Esophagus muscularis mucosa (tissue), 4 donors: ENCODE results near the gene FBXO48. TPM values are rescaled to one million over a fixed set of nuclear protein-coding genes. Genes with fewer than 3 reads are reported as not detected.

Source experiments
- DNase-seq: peaks from one replicate; pipeline ENCODE4 v3.0.0-alpha.2; 2017; ENCODE audit errors: extremely low spot score
- H3K27ac ChIP-seq, 4 donors: fragments of 200-600 bp; sonication (generic); replicated peaks in 1 of 4; 1 replicate in 3 of 4; 2 replicates in 1 of 4; pipeline ENCODE4 v1.5.1; 2016 to 2019; ENCODE audit warnings: mild to moderate bottlenecking in 1 of 4
- H3K27me3 ChIP-seq, 4 donors: fragments of 200-600 bp; sonication (generic); one replicate each; pipeline versions ENCODE4 v1.5.1 to v1.6.0; 2016 to 2019
- H3K36me3 ChIP-seq, 4 donors: fragments of 200-600 bp; sonication (generic); one replicate each; pipeline ENCODE4 v1.5.1; 2016 to 2019
- H3K4me1 ChIP-seq, 4 donors: fragments of 200-600 bp; sonication (generic); one replicate each; pipeline ENCODE4 v1.5.1; 2016 to 2019
- H3K4me3 ChIP-seq, 4 donors: fragments of 200-600 bp; sonication (generic); 1 replicate in 2 of 4; 2 replicates in 2 of 4; pipeline ENCODE4 v1.5.1; 2016 to 2019; ENCODE audit warnings: mild to moderate bottlenecking in 4 of 4, moderate library complexity in 1 of 4
- H3K9me3 ChIP-seq, 4 donors: fragments of 200-600 bp; sonication (generic); 1 replicate in 3 of 4; 2 replicates in 1 of 4; pipeline ENCODE4 v1.5.1; 2016 to 2019
- EP300 ChIP-seq: sonication (generic); formaldehyde crosslinking; IDR thresholded peaks from one replicate; pipeline ENCODE4 v1.6.1; 2017; ENCODE audit warnings: antibody characterized with exemption
- POLR2A ChIP-seq: fragments of 450-650 bp; IDR thresholded peaks from one replicate; pipeline ENCODE4 v1.6.1; 2017; ENCODE audit warnings: antibody characterized with exemption, moderate library complexity, mild to moderate bottlenecking, low read depth
- POLR2AphosphoS5 ChIP-seq, 2 donors: sonication (generic); formaldehyde crosslinking; IDR thresholded peaks; one replicate each; pipeline ENCODE4 v1.6.1; 2017; ENCODE audit warnings: antibody characterized with exemption in 2 of 2
- WGBS: methylation state at CpG from one replicate; pipeline ENCODE4 v1.1.5; 2018; 5-methylcytosine and 5-hydroxymethylcytosine counted together
- intact Hi-C: fragments of 100-400 bp; cut with DNase I; formaldehyde crosslinking; loops from one replicate; pipeline ENCODE4 v1.15.1; 2023
- total RNA-seq, 4 donors: library from RNA; depleted of rRNA; stranded (reverse); fragments of >200 nt; gene quantifications; one replicate each; pipeline versions ENCODE4 v1.1.0 to v1.2.1, GENCODE V29; 2016
- TF ChIP-seq, protein P1 (sequence below), 3 experiments: fragments of 200-600 bp in 2 of 3; fragments of 450-650 bp in 1 of 3; sonication (generic) in 2 of 3; IDR thresholded peaks; one replicate each; pipeline ENCODE4 v1.5.1; 2017 to 2019; ENCODE audit warnings: antibody characterized with exemption in 3 of 3, mild to moderate bottlenecking in 2 of 3, moderate library complexity in 1 of 3

The FBXO48 gene
- total RNA-seq, 4 donors from 2014 or later: 0.33 to 0.83 (median 0.59) TPM

DNA sequence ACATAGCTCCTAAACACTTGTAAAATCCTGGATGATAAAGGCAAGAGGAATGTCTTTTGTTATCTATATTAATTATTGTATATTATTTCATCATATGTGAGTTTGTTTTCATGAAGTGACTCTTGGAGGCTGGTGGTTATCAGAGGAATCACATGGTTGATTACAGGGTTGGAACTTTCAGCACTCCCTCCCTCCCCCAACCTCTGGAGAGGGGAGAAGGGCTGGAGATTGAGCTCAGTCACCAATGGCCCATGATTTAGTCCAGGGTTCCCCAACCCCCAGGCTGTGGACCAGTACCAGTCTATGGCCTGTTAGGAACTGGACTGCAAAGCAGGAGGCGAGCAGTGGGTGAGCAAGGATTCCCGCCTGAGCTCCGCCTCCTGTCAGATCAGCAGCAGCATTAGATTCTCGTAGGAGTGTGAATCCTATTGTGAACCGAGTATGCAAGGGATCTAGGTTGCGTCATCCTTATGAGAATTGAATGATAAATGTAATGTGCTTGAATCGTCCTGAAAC lies 37.7 kb downstream of the FBXO48 start:
- no peaks in the 10 kb centered on the region for H3K27me3 ChIP-seq
- peak; percentile 37 for DNase-seq
- TF ChIP-seq EP300: no peak
- intact Hi-C loops: no loop called here
- WGBS: 85% methylated on average over 7 of the region's 7 CpGs
- H3K27ac ChIP-seq: no peak overlapping the region
- no peak overlapping the region for H3K4me3 ChIP-seq
- peaks cover 0 to 20% (median 16%) of the 10 kb centered on the region in 4 donors for H3K4me1 ChIP-seq
- no peaks in the 10 kb centered on the region for H3K36me3 ChIP-seq
- H3K9me3 ChIP-seq: no peaks in the 10 kb centered on the region

DNA sequence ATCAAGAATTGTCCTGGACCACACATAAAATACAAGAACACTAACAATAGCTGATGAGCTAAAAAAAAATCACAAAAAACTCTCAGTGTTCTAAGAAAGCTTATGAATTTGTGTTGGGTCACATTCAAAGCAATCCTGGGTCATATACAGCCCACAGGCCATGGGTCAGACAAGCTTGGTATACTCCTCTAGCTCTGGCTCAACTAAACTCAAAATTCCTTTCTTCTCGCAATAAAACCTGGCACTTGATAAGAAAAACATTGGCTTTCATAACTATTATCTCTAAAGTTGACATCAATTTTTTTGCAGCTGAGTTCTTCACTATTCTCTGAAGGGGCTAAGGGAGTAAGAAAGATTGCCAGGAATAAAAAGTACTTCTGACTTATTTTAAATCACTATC lies 38.3 kb downstream of the FBXO48 start:
- Histone ChIP-seq H3K4me1 (peaks cover 0 to 20% (median 16%) of the 10 kb centered on the region in 4 donors), H3K27me3 (no peaks in the 10 kb centered on the region), H3K9me3 (no peaks in the 10 kb centered on the region), H3K27ac (no peak overlapping the region), H3K4me3 (no peak overlapping the region), H3K36me3 (no peaks in the 10 kb centered on the region)
- intact Hi-C loops: no loop called here
- TF ChIP-seq, protein P1, sequence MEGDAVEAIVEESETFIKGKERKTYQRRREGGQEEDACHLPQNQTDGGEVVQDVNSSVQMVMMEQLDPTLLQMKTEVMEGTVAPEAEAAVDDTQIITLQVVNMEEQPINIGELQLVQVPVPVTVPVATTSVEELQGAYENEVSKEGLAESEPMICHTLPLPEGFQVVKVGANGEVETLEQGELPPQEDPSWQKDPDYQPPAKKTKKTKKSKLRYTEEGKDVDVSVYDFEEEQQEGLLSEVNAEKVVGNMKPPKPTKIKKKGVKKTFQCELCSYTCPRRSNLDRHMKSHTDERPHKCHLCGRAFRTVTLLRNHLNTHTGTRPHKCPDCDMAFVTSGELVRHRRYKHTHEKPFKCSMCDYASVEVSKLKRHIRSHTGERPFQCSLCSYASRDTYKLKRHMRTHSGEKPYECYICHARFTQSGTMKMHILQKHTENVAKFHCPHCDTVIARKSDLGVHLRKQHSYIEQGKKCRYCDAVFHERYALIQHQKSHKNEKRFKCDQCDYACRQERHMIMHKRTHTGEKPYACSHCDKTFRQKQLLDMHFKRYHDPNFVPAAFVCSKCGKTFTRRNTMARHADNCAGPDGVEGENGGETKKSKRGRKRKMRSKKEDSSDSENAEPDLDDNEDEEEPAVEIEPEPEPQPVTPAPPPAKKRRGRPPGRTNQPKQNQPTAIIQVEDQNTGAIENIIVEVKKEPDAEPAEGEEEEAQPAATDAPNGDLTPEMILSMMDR (IDR thresholded peaks at IDR 0.05): no peak
- TF ChIP-seq EP300: no peak
- no peak for TF ChIP-seq POLR2A
- TF ChIP-seq POLR2AphosphoS5 (IDR thresholded peaks at IDR 0.05): no peak
- WGBS: 76% methylated on average over 1 of the region's 1 CpG
- no peak for DNase-seq

DNA sequence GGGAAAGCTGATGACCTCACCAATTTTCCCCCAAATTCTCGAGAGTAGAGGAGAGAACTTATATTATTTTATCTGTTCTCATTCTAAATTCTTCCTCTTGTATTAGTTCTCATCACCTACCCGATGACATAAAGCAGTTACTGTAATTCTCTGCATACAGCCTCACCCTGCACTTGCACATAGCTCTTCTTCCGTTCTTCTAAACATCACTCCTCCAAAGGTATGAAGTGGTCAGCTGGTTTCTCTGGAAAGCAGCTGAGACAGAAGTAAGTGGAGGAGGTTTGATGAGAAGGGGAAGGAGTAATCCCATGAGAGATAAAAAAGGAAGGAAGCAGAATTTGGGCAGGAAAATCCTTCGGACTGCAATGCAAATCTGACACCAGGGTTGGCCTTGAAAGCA lies 39.0 kb downstream of the FBXO48 start:
- DNase-seq: peak; percentile 37
- Histone ChIP-seq H3K4me3 (no peak overlapping the region), H3K36me3 (no peaks in the 10 kb centered on the region), H3K4me1 (peaks cover 0 to 20% (median 16%) of the 10 kb centered on the region in 4 donors), H3K27me3 (no peaks in the 10 kb centered on the region), H3K9me3 (no peaks in the 10 kb centered on the region), H3K27ac (no peak overlapping the region)
- intact Hi-C loops: no loop called here
- no peak for TF ChIP-seq POLR2A
- no peak for TF ChIP-seq EP300
- TF ChIP-seq, protein P1 (IDR thresholded peaks at IDR 0.05): no peak
- TF ChIP-seq POLR2AphosphoS5 (IDR thresholded peaks at IDR 0.05): no peak
- WGBS: 49% methylated on average over 4 of the region's 4 CpGs

DNA sequence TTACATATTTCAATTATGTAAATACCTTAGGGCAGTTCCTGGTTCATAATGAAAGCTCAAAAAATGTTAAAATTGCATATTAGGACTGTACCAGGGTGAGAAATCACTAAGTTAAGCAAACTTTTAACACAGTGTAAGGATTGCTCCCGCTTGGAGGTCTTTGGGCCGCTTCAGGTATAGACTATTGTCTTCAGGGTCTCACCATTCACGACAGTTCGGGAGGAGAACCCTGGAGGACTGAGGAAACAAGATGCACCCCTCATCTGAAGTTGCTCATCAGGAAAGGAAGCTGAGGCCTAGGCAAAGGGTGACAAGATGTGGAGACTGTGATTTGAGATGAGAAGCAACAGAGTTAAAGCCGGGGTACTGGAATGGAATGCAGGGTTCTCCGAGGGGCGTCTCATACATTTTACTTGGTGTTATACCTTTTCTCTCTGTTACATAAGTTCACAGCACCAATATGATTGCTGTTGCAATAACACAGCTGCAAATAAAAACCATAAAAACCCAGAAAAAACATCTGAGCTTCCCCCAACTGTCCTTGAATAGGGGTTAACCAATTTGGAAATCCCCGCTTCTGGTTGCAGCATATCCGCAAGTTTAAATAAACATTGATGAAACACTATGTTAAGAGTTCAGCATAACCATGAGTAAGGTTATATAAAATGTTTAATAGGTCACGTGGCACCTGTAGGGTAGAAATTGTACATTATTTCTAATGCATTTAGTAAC lies 40.1 kb downstream of the FBXO48 start:
- 68% methylated on average over 10 of the region's 10 CpGs for WGBS
- no peak overlapping the region for H3K4me3 ChIP-seq
- H3K27me3 ChIP-seq: no peaks in the 10 kb centered on the region
- peak; percentile 29 for DNase-seq
- H3K9me3 ChIP-seq: no peaks in the 10 kb centered on the region
- TF ChIP-seq, protein P1 (IDR thresholded peaks at IDR 0.05): no peak
- TF ChIP-seq POLR2AphosphoS5 (IDR thresholded peaks at IDR 0.05) (no peak), EP300 (no peak), POLR2A (no peak)
- intact Hi-C loops: no loop called here
- H3K27ac ChIP-seq: no peak overlapping the region
- peaks cover 0 to 20% (median 16%) of the 10 kb centered on the region in 4 donors for H3K4me1 ChIP-seq
- no peaks in the 10 kb centered on the region for H3K36me3 ChIP-seq

DNA sequence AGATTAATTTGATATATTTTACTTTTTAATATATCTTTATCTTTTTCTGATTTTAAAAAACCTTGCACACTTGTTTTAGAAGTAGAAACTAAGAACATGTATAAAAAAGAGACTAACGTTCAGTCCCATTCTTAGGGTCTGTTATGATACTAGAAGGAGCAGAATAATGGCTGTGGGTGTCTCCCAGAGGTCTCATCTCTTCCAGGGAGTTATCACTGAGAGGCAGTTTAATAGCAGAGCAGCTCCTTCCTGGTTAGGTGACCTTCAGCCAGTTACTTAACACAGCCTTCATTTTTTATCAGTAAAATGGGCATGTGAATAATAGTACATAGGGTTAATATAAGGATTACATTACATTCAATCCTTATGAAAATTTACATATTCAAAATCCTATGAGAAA lies 40.6 kb downstream of the FBXO48 start:
- TF ChIP-seq EP300: no peak
- TF ChIP-seq POLR2AphosphoS5 (IDR thresholded peaks at IDR 0.05): no peak
- TF ChIP-seq POLR2A: no peak
- TF ChIP-seq, protein P1 (IDR thresholded peaks at IDR 0.05): no peak
- Histone ChIP-seq H3K36me3 (no peaks in the 10 kb centered on the region), H3K9me3 (no peaks in the 10 kb centered on the region), H3K27ac (no peak overlapping the region), H3K4me3 (no peak overlapping the region), H3K27me3 (no peaks in the 10 kb centered on the region), H3K4me1 (peaks cover 0 to 20% (median 16%) of the 10 kb centered on the region in 4 donors)
- no peak for DNase-seq
- 84% methylated on average over 1 of the region's 1 CpG for WGBS
- intact Hi-C loops: no loop called here
